Body of pancreas (tissue), 4 donors: ENCODE results near the gene SH3BP4.

Experiments used
- CTCF ChIP-seq, 7 experiments: fragments of 450-650 bp in 4 of 7; fragments of 200-600 bp in 3 of 7; sonication (generic) in 3 of 7; IDR thresholded peaks; one replicate each; pipeline ENCODE4 v1.5.1; 2016 to 2019; ENCODE audit warnings: antibody characterized with exemption in 7 of 7
- POLR2A ChIP-seq, 3 donors: fragments of 450-650 bp; IDR thresholded peaks; one replicate each; pipeline ENCODE4 v1.6.1; 2016; ENCODE audit warnings: antibody characterized with exemption in 3 of 3, mild to moderate bottlenecking in 2 of 3

DNA sequence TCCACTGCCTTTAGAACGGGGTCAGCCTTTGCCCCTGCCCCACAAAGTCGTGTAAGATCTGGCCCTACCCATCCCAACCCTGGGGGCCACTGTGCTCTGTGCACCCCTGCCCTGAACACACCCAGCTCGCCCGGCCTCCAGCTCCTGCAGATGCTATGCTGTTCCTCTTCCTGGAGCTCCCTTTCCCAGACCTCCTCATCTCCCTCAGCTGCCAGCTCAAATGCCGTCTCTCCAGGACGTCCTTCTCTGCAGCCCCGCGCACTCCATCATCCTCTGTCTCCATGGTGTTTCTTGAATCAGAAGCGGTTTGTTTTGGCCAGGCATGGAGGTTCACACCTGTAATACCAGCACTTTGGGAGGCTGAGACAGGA is 94.1 kb downstream of the SH3BP4 start:
- no peak for TF ChIP-seq CTCF (IDR thresholded peaks at IDR 0.05)
- no peak for TF ChIP-seq POLR2A (IDR thresholded peaks at IDR 0.05)
